GM12873 (cell line): ENCODE measurements around the gene FBLN2.

Source experiments
- CTCF ChIP-seq: IDR thresholded peaks from 2 replicates; pipeline ENCODE4 v1.5.1; 2012; ENCODE audit warnings: low read depth, mild to moderate bottlenecking, moderate library complexity, low read length, control low read depth; ENCODE audit not compliant: insufficient read depth; ENCODE audit errors: missing control alignments

The FBLN2 gene

GRCh38 chr3:13601692-13602080, 52.8 kb downstream of the FBLN2 start:
- no peak for TF ChIP-seq CTCF

- TF ChIP-seq CTCF = no peak
Observed at GRCh38 chr3:13605555-13605954, 56.6 kb downstream of the FBLN2 start.

- TF ChIP-seq CTCF = no peak
Observed at GRCh38 chr3:13607821-13608597, 59.1 kb downstream of the FBLN2 start.

GRCh38 chr3:13608969-13609725, 60.2 kb downstream of the FBLN2 start:
- no peak for TF ChIP-seq CTCF

GRCh38 chr3:13610006-13610570, 61.2 kb downstream of the FBLN2 start:
- no peak for TF ChIP-seq CTCF

- no peak for TF ChIP-seq CTCF
Observed at GRCh38 chr3:13611221-13611620, 62.3 kb downstream of the FBLN2 start.

- TF ChIP-seq CTCF = no peak
Observed at GRCh38 chr3:13612829-13613228, 63.9 kb downstream of the FBLN2 start.
